Liver (tissue), 9 donors: ENCODE measurements around the gene PLD4. TPM values are rescaled to one million over a fixed set of nuclear protein-coding genes. Genes with fewer than 3 reads are reported as not detected.

Source experiments
- DNase-seq: peaks from one replicate; pipeline ENCODE4 v3.0.0-alpha.2; 2017; ENCODE audit warnings: low spot score
- H3K27ac ChIP-seq, 2 donors: one replicate each; pipeline ENCODE4 v1.7.0; 2013; ENCODE audit warnings: inconsistent platforms in 2 of 2, low read length in 2 of 2, control low read depth in 1 of 2, low read depth in 1 of 2, mild to moderate bottlenecking in 1 of 2
- H3K27me3 ChIP-seq, 4 donors: one replicate each; pipeline versions ENCODE4 v1.6.1 to v1.7.0; 2013; ENCODE audit warnings: low read length in 3 of 4, inconsistent platforms in 1 of 4, mild to moderate bottlenecking in 1 of 4, moderate library complexity in 1 of 4; ENCODE audit not compliant: control insufficient read depth in 4 of 4, insufficient read depth in 4 of 4
- H3K36me3 ChIP-seq, 4 donors: one replicate each; pipeline versions ENCODE4 v1.6.1 to v1.7.0; 2013; ENCODE audit warnings: low read length in 3 of 4, mild to moderate bottlenecking in 3 of 4, low read depth in 1 of 4, moderate library complexity in 1 of 4; ENCODE audit not compliant: control insufficient read depth in 4 of 4, insufficient read depth in 3 of 4
- H3K4me1 ChIP-seq, 4 donors: one replicate each; pipeline versions ENCODE4 v1.6.1 to v1.7.0; 2013; ENCODE audit warnings: low read length in 3 of 4, mild to moderate bottlenecking in 3 of 4, moderate library complexity in 1 of 4; ENCODE audit not compliant: control insufficient read depth in 4 of 4, insufficient read depth in 4 of 4
- H3K4me3 ChIP-seq, 3 donors: one replicate each; pipeline versions ENCODE4 v1.6.1 to v1.7.0; 2013; ENCODE audit warnings: low read length in 3 of 3, control low read depth in 1 of 3, low read depth in 1 of 3, mild to moderate bottlenecking in 1 of 3
- H3K9ac ChIP-seq, 2 donors: one replicate each; pipeline ENCODE4 v1.7.0; 2013; ENCODE audit warnings: low read length in 2 of 2, mild to moderate bottlenecking in 2 of 2, moderate library complexity in 2 of 2, control low read depth in 1 of 2, low read depth in 1 of 2
- H3K9me3 ChIP-seq, 4 donors: one replicate each; pipeline versions ENCODE4 v1.6.1 to v1.7.0; 2013; ENCODE audit warnings: low read length in 3 of 4; ENCODE audit not compliant: control insufficient read depth in 4 of 4
- ATF3 ChIP-seq: IDR thresholded peaks from 2 replicates; pipeline ENCODE4 v1.6.1; 2016; ENCODE audit warnings: antibody characterized with exemption
- CTCF ChIP-seq: fragments of 150-350 bp; IDR thresholded peaks from 2 replicates; pipeline ENCODE4 v1.5.1; 2017; ENCODE audit warnings: improper control_type of control experiment, low read depth, low read length; ENCODE audit not compliant: missing input control
- FOXA1 ChIP-seq: IDR thresholded peaks from 2 replicates; pipeline ENCODE4 v1.6.1; 2016; ENCODE audit warnings: antibody characterized with exemption
- FOXA2 ChIP-seq: IDR thresholded peaks from 2 replicates; pipeline ENCODE4 v1.6.1; 2016; ENCODE audit warnings: antibody characterized with exemption
- GABPA ChIP-seq, 2 donors: IDR thresholded peaks in 1 of 2; conservative IDR thresholded peaks in 1 of 2; 2 replicates each; pipeline ENCODE4 v1.6.1; 2016; ENCODE audit warnings: antibody characterized with exemption in 2 of 2, mild to moderate bottlenecking in 1 of 2, moderate library complexity in 1 of 2
- HNF4A ChIP-seq, 2 donors: conservative IDR thresholded peaks; 2 replicates each; pipeline ENCODE4 v1.6.1; 2016; ENCODE audit warnings: antibody characterized with exemption in 2 of 2, mild to moderate bottlenecking in 2 of 2
- HNF4G ChIP-seq: IDR thresholded peaks from 2 replicates; pipeline ENCODE4 v1.6.1; 2016; ENCODE audit warnings: antibody characterized with exemption
- JUND ChIP-seq, 2 donors: IDR thresholded peaks; 2 replicates each; pipeline ENCODE4 v1.6.1; 2016; ENCODE audit warnings: antibody characterized with exemption in 2 of 2
- MAX ChIP-seq: IDR thresholded peaks from 2 replicates; pipeline ENCODE4 v1.6.1; 2016; ENCODE audit warnings: antibody characterized with exemption
- NR2F2 ChIP-seq: IDR thresholded peaks from 2 replicates; pipeline ENCODE4 v1.6.1; 2016; ENCODE audit warnings: antibody characterized with exemption
- RAD21 ChIP-seq, 2 donors: IDR thresholded peaks; 2 replicates each; pipeline ENCODE4 v1.6.1; 2016; ENCODE audit warnings: antibody characterized with exemption in 2 of 2, mild to moderate bottlenecking in 2 of 2
- SP1 ChIP-seq: IDR thresholded peaks from 2 replicates; pipeline ENCODE4 v1.6.1; 2018; ENCODE audit warnings: antibody characterized with exemption, mild to moderate bottlenecking
- TAF1 ChIP-seq: conservative IDR thresholded peaks from 2 replicates; pipeline ENCODE4 v1.6.1; 2016; ENCODE audit warnings: antibody characterized with exemption, mild to moderate bottlenecking
- YY1 ChIP-seq: IDR thresholded peaks from 2 replicates; pipeline ENCODE4 v1.6.1; 2016; ENCODE audit warnings: antibody characterized with exemption, mild to moderate bottlenecking
- ZBTB33 ChIP-seq: IDR thresholded peaks from 2 replicates; pipeline ENCODE4 v1.6.1; 2016; ENCODE audit warnings: antibody characterized with exemption
- WGBS: extraction: QIAGEN DNeasy Blood & Tissue Kit; methylation state at CpG from one replicate; pipeline ENCODE4 v1.1.7; 2013; 5-methylcytosine and 5-hydroxymethylcytosine counted together
- polyA plus RNA-seq, 2 donors: library from polyadenylated mRNA; stranded (reverse) in 1 of 2; unstranded in 1 of 2; fragments of 200-250 nt in 1 of 2; fragments of >200 nt in 1 of 2; fragmentation: Nextera tagmentation in 1 of 2; extraction: Ambion mirVana in 1 of 2; gene quantifications; one replicate each; pipeline versions ENCODE4 v1.2.1 to v1.2.3, GENCODE V29; 2013 to 2015
- total RNA-seq, 2 donors: library from RNA; depleted of rRNA; stranded (reverse); fragments of >200 nt; gene quantifications; one replicate each; pipeline ENCODE4 v1.2.3, GENCODE V29; 2014
- donor health status: healthy.
- donor health status: healthy.
- donor health status: healthy.
- donor health status: healthy.
- donor health status: healthy.

The PLD4 gene
- total and polyA plus RNA-seq, 4 donors: under 0.01 to 14.5 (median 0.35) TPM

GRCh38 chr14:104965561-104966231 is 41.0 kb downstream of the PLD4 start:
- no peak for DNase-seq
- Histone ChIP-seq H3K4me1 (peaks cover 0 to 4% (median under 1%) of the 10 kb centered on the region in 4 donors), H3K9ac (no peak overlapping the region), H3K4me3 (no peak overlapping the region), H3K27ac (no peak overlapping the region), H3K36me3 (no peaks in the 10 kb centered on the region), H3K27me3 (peaks cover 0 to 3% (median under 1%) of the 10 kb centered on the region in 4 donors), H3K9me3 (no peaks in the 10 kb centered on the region)
- 83% methylated on average over 13 of the region's 13 CpGs for WGBS
- TF ChIP-seq FOXA1 (no peak), GABPA (IDR thresholded peaks at IDR 0.05 in 1 of 2, conservative IDR thresholded peaks at IDR 0.05 in 1 of 2) (no peak), SP1 (no peak), ZBTB33 (no peak), RAD21 (IDR thresholded peaks at IDR 0.05) (no peak), TAF1 (no peak), FOXA2 (no peak), NR2F2 (no peak), HNF4G (no peak), MAX (no peak), ATF3 (no peak), HNF4A (conservative IDR thresholded peaks at IDR 0.05) (no peak), YY1 (no peak)

GRCh38 chr14:104966261-104966865 is 41.7 kb downstream of the PLD4 start:
- Histone ChIP-seq H3K4me3 (no peak overlapping the region), H3K9ac (no peak overlapping the region), H3K9me3 (no peaks in the 10 kb centered on the region), H3K36me3 (no peaks in the 10 kb centered on the region), H3K4me1 (peaks cover 0 to 4% (median under 1%) of the 10 kb centered on the region in 4 donors), H3K27ac (no peak overlapping the region), H3K27me3 (peaks cover 0 to 3% (median under 1%) of the 10 kb centered on the region in 4 donors)
- WGBS: 73% methylated on average over 9 of the region's 9 CpGs
- no peak for TF ChIP-seq CTCF
- TF ChIP-seq HNF4G: no peak
- TF ChIP-seq JUND (IDR thresholded peaks at IDR 0.05): no peak
- no peak for TF ChIP-seq GABPA (IDR thresholded peaks at IDR 0.05 in 1 of 2, conservative IDR thresholded peaks at IDR 0.05 in 1 of 2)
- no peak for TF ChIP-seq ZBTB33
- TF ChIP-seq FOXA2: no peak
- no peak for TF ChIP-seq FOXA1
- TF ChIP-seq YY1: no peak
- TF ChIP-seq RAD21 (IDR thresholded peaks at IDR 0.05): no peak
- DNase-seq: no peak
